ENCODE results near the gene JPH4.

DNA sequence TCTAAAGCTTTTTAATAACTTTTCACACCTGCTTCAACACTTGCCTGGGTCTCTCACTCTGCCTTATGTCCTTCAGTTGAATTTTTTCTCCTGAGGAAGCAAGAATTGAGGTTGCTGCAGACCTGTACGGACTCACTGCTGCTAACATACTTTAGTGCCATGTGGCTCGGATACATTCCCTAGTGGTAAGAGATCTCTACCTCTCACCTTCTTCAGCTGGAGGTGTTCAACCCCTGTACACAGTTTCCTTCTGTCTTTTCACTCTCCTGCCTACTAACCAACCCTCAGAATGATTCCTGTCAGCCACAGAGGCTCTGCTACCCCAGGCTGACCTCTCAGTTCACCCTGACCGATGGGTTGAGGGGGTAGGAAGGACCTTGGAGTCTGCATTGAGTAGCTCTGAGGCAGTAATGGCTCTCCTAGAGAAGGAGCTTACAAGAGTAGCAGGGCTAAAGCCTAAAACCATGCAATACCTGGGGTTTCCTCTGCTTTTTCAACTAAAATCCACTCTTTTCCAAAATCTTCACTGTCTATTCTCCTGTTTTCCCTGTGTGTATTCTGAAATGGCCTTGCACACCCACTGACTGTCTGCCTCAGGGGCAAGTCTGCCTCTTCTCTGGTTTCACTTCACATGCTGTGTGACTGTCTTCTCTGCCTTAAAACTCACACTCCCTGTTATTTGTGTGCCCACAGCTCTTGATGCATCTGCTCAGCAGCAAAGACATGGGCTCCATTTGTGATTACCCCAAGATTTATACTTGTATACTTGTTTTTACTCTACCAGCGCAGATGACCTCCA lies 43.5 kb upstream of the JPH4 start:
- no peak for TF ChIP-seq CTCF (optimal IDR thresholded peaks at IDR 0.05 in 1 of 3, IDR thresholded peaks at IDR 0.05 in 1 of 3, conservative IDR thresholded peaks at IDR 0.05 in 1 of 3; ENCODE audit: extremely low read depth in 1 of 3, insufficient read depth in 2 of 3, low read length in 3 of 3)
- TF ChIP-seq EZH2 (IDR thresholded peaks at IDR 0.05; ENCODE audit: low read length): no peak

Data from keratinocyte (primary cell).